HepG2 (cell line): ENCODE results near the gene LITAF. TPM values are rescaled to one million over a fixed set of nuclear protein-coding genes. Genes with fewer than 3 reads are reported as not detected.

Source experiments
- ATAC-seq: fragments of 200-7000 bp; cut with Tn5 transposase; 3 replicates; pipeline ENCODE4 v1.9.1; 2020; ENCODE audit warnings: mild to moderate bottlenecking, moderate library complexity
- BruUV-seq: library from RNA; stranded (reverse); fragments of 400-500 nt; replicated peaks from 2 replicates; lab custom pipeline; 2021; lab: Mats Ljungman, UMichigan
- CTCF ChIA-PET: fragments of 300-600 bp; formaldehyde crosslinking; extraction: SDS; loops from one replicate; lab custom pipeline; 2021; ENCODE audit warnings: low total read pairs, inconsistent platforms, low intra/inter-chr PET ratio; lab: Yijun Ruan, JAX
- POLR2A ChIA-PET: fragments of 350-600 bp; sonication (Branson Sonifier 250); formaldehyde crosslinking; loops from one replicate; lab custom pipeline; 2020; ENCODE audit warnings: antibody characterized with exemption, inconsistent platforms; lab: Yijun Ruan, JAX
- DNase-seq: peaks from one replicate; pipeline ENCODE4 v3.0.0-alpha.2; 2015; ENCODE audit warnings: low spot score
- FAIRE-seq: peaks from 3 replicates; lab custom pipeline; 2011; peaks lifted over from hg19 to GRCh38; lab: Jason Lieb, UNC
- H2AFZ ChIP-seq: one replicate; pipeline ENCODE4 v1.6.1; 2011; ENCODE audit warnings: low read length, inconsistent platforms
- H3K27ac ChIP-seq: fragments of 300-600 bp; 3 replicates; pipeline ENCODE4 v1.8.0; 2011; ENCODE audit warnings: mixed run types, mild to moderate bottlenecking, mixed read lengths, low read length, inconsistent platforms; ENCODE audit not compliant: insufficient read depth; ENCODE audit errors: extremely low read length
- H3K27me3 ChIP-seq, 2 experiments: fragments of 200-600 bp in 1 of 2; 2 replicates in 1 of 2; 3 replicates in 1 of 2; pipeline versions ENCODE4 v1.6.0 to v1.8.0; 2011; ENCODE audit warnings: low read length in 2 of 2, mild to moderate bottlenecking in 2 of 2, moderate library complexity in 2 of 2, inconsistent platforms in 1 of 2; ENCODE audit not compliant: insufficient read depth in 2 of 2, control insufficient read depth in 1 of 2
- H3K36me3 ChIP-seq, 2 experiments: fragments of 200-600 bp in 1 of 2; replicated peaks in 1 of 2; 2 replicates in 1 of 2; 3 replicates in 1 of 2; pipeline versions ENCODE4 v1.5.1 to v1.8.0; 2011; ENCODE audit warnings: low read length in 2 of 2, inconsistent platforms in 1 of 2; ENCODE audit not compliant: insufficient read depth in 2 of 2, control insufficient read depth in 1 of 2
- H3K4me1 ChIP-seq: 2 replicates; pipeline ENCODE4 v1.5.1; 2012; ENCODE audit warnings: low read length, inconsistent platforms; ENCODE audit not compliant: insufficient read depth
- H3K4me2 ChIP-seq: 2 replicates; pipeline ENCODE4 v1.6.0; 2011; ENCODE audit warnings: low read depth, low read length, inconsistent platforms
- H3K4me3 ChIP-seq, 3 experiments: fragments of 200-600 bp in 1 of 3; sonication (generic), shearing (Covaris generic) in 1 of 3; replicated peaks in 1 of 3; 2 replicates each; pipeline ENCODE4 v1.5.1; 2011 to 2016; ENCODE audit warnings: low read length in 3 of 3, inconsistent platforms in 2 of 3, low read depth in 2 of 3, mild to moderate bottlenecking in 2 of 3, control low read depth in 1 of 3, mixed read lengths in 1 of 3; ENCODE audit not compliant: insufficient read depth in 1 of 3
- H3K79me2 ChIP-seq: one replicate; pipeline ENCODE4 v1.6.1; 2011; ENCODE audit warnings: low read length, inconsistent platforms; ENCODE audit not compliant: insufficient read depth
- H3K9ac ChIP-seq: 2 replicates; pipeline ENCODE4 v1.6.0; 2011; ENCODE audit warnings: mild to moderate bottlenecking, low read depth, low read length, inconsistent platforms; ENCODE audit not compliant: insufficient read depth
- H3K9me3 ChIP-seq: 2 replicates; pipeline ENCODE4 v1.5.1; 2012; ENCODE audit warnings: mild to moderate bottlenecking, low read length
- H4K20me1 ChIP-seq: 2 replicates; pipeline ENCODE4 v1.6.0; 2011; ENCODE audit warnings: inconsistent platforms, mild to moderate bottlenecking, low read length, moderate library complexity; ENCODE audit not compliant: insufficient read depth
- CBX5 ChIP-seq: sonication (generic); formaldehyde crosslinking; IDR thresholded peaks from 2 replicates; pipeline ENCODE4 v1.4.0; 2020; ENCODE audit warnings: missing genetic modification reagents, borderline replicate concordance
- RBFOX2 ChIP-seq: fragments of 200-400 bp; formaldehyde crosslinking; IDR thresholded peaks from 2 replicates; pipeline ENCODE4 v1.6.1; 2017; ENCODE audit warnings: low read depth, mild to moderate bottlenecking, low read length
- RBM22 ChIP-seq: fragments of 200-400 bp; formaldehyde crosslinking; optimal IDR thresholded peaks from 2 replicates; pipeline ENCODE3; 2017; ENCODE audit warnings: mild to moderate bottlenecking, low read length, moderate library complexity
- ZBTB14 ChIP-seq: sonication (generic); formaldehyde crosslinking; IDR thresholded peaks from 2 replicates; pipeline ENCODE4 v1.4.0; 2020; ENCODE audit warnings: missing genetic modification reagents
- ZNF10 ChIP-seq: sonication (generic); formaldehyde crosslinking; IDR thresholded peaks from 2 replicates; pipeline ENCODE4 v1.4.0; 2020; ENCODE audit warnings: mild to moderate bottlenecking, low read depth, missing genetic modification reagents, borderline replicate concordance
- WGBS: methylation state at CpG from one replicate; pipeline ENCODE4 v1.1.6; 2017; ENCODE audit warnings: low lambda C conversion rate; 5-methylcytosine and 5-hydroxymethylcytosine counted together
- in situ Hi-C: cut with HindIII; loops from 2 replicates; pipeline ENCODE4 v1.10.0; 2017; ENCODE audit warnings: low pct_unique_long_range_greater_than_20kb; ENCODE audit not compliant: extremely low pct_ligation_motif_present
- intact Hi-C: fragments of 100-400 bp; cut with micrococcal nuclease; formaldehyde crosslinking; loops from one replicate; pipeline ENCODE4 v1.10.0; 2022; ENCODE audit not compliant: unreplicated experiment
- polyA plus RNA-seq, 8 experiments: library from polyadenylated mRNA; depleted of rRNA in 3 of 8; stranded (reverse) in 7 of 8; unstranded in 1 of 8; fragments of >200 nt; fragmentation: Illumina TruSeq in 4 of 8; extraction: Trizol in 4 of 8; gene quantifications; 2 replicates each; pipeline versions ENCODE4 v1.2.1 to v1.2.3, GENCODE V29; 2011 to 2016; ENCODE audit warnings: low read depth in 4 of 8, missing spikeins in 1 of 8, mixed read lengths in 1 of 8; ENCODE audit not compliant: insufficient read depth in 1 of 8
- total RNA-seq, 5 experiments: library from RNA; depleted of rRNA; stranded (reverse); fragments of >200 nt; fragmentation: Illumina TruSeq; extraction: Trizol; gene quantifications; 2 replicates each; pipeline ENCODE4 v1.2.3, GENCODE V29; 2016; ENCODE audit warnings: low read depth in 1 of 5
- TF ChIP-seq, protein P1 (sequence below): sonication (generic); formaldehyde crosslinking; IDR thresholded peaks from 2 replicates; pipeline ENCODE4 v1.5.0; 2020; ENCODE audit warnings: mild to moderate bottlenecking, missing genetic modification reagents
- TF ChIP-seq, protein P2 (sequence below): sonication (generic); formaldehyde crosslinking; IDR thresholded peaks from 2 replicates; pipeline ENCODE4 v1.5.1; 2020; ENCODE audit warnings: mild to moderate bottlenecking, missing genetic modification reagents, moderate library complexity

The LITAF gene
- total and polyA plus RNA-seq, 2 of the 13 experiments (the other 11 are each of a cell fraction or from before 2014, with no cell fraction given), result 80.1 to 141 TPM

DNA sequence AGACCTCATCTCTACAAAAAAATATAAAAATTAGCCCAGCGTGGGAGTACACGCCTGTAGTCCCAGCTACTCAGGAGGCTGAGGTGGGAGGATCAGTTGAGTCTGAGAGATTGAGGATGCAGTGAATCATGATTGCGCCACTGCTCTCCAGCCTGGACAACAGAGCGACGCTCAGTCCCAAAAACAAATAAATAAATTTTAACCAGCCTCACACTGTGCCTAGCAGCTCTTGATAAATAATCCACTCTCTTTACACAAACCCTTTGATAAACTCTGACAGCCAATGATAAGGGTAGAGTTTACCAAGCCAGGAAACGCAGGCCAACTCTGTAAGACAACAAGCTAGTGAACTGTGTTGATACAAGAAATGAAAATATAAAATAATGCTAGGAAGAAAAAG lies 32.7 kb downstream of the LITAF start (continued):
- TF ChIP-seq, protein P1, sequence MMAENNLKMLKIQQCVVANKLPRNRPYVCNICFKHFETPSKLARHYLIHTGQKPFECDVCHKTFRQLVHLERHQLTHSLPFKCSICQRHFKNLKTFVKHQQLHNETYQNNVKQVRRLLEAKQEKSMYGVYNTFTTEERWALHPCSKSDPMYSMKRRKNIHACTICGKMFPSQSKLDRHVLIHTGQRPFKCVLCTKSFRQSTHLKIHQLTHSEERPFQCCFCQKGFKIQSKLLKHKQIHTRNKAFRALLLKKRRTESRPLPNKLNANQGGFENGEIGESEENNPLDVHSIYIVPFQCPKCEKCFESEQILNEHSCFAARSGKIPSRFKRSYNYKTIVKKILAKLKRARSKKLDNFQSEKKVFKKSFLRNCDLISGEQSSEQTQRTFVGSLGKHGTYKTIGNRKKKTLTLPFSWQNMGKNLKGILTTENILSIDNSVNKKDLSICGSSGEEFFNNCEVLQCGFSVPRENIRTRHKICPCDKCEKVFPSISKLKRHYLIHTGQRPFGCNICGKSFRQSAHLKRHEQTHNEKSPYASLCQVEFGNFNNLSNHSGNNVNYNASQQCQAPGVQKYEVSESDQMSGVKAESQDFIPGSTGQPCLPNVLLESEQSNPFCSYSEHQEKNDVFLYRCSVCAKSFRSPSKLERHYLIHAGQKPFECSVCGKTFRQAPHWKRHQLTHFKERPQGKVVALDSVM (CRISPR knock-in tag), result peak; percentile 69
- TF ChIP-seq RBFOX2 (no peak), ZNF10 (CRISPR knock-in tag) (0 out of 2 replicates have a peak, but pooled peaks have one; percentile 18)

GRCh38 chr16:11553371-11553770 lies 33.3 kb downstream of the LITAF start:
- Histone ChIP-seq H3K27me3 (no peaks in the 10 kb centered on the region), H3K36me3 (peaks cover 55 to 87% of the 10 kb centered on the region in 2 experiments), H4K20me1 (no peaks in the 10 kb centered on the region), H3K4me3 (no peak overlapping the region), H2AFZ (no peak overlapping the region), H3K4me2 (no peak overlapping the region), H3K27ac (no peak overlapping the region), H3K4me1 (peaks cover 11% of the 10 kb centered on the region), H3K79me2 (peaks cover 15% of the 10 kb centered on the region), H3K9ac (no peak overlapping the region), H3K9me3 (peaks cover 20% of the 10 kb centered on the region)
- ChIA-PET POLR2A (no interaction called here), CTCF (no interaction called here)
- in situ Hi-C loops, result no loop called here
- BruUV-seq, result no TSS peak
- no peak for DNase-seq
- no peak for ATAC-seq
- intact Hi-C loops, result no loop called here
- WGBS, result 97% methylated on average over 11 of the region's 11 CpGs
- no peak for FAIRE-seq
- TF ChIP-seq ZBTB14 (CRISPR knock-in tag), result 0 out of 2 replicates have a peak, but pooled peaks have one; percentile 18
- TF ChIP-seq, protein P2, sequence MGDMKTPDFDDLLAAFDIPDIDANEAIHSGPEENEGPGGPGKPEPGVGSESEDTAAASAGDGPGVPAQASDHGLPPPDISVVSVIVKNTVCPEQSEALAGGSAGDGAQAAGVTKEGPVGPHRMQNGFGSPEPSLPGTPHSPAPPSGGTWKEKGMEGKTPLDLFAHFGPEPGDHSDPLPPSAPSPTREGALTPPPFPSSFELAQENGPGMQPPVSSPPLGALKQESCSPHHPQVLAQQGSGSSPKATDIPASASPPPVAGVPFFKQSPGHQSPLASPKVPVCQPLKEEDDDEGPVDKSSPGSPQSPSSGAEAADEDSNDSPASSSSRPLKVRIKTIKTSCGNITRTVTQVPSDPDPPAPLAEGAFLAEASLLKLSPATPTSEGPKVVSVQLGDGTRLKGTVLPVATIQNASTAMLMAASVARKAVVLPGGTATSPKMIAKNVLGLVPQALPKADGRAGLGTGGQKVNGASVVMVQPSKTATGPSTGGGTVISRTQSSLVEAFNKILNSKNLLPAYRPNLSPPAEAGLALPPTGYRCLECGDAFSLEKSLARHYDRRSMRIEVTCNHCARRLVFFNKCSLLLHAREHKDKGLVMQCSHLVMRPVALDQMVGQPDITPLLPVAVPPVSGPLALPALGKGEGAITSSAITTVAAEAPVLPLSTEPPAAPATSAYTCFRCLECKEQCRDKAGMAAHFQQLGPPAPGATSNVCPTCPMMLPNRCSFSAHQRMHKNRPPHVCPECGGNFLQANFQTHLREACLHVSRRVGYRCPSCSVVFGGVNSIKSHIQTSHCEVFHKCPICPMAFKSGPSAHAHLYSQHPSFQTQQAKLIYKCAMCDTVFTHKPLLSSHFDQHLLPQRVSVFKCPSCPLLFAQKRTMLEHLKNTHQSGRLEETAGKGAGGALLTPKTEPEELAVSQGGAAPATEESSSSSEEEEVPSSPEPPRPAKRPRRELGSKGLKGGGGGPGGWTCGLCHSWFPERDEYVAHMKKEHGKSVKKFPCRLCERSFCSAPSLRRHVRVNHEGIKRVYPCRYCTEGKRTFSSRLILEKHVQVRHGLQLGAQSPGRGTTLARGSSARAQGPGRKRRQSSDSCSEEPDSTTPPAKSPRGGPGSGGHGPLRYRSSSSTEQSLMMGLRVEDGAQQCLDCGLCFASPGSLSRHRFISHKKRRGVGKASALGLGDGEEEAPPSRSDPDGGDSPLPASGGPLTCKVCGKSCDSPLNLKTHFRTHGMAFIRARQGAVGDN (CRISPR knock-in tag), result 0 out of 2 replicates have a peak, but pooled peaks have one; percentile 21
- TF ChIP-seq CBX5 (CRISPR knock-in tag), result no peak
- peak; percentile 41 for TF ChIP-seq RBM22
